ENCODE data around the gene GNG14. TPM values are rescaled to one million over a fixed set of nuclear protein-coding genes. Genes with fewer than 3 reads are reported as not detected.
"Not testable (repeated sequence)": the region's sequence is repeated elsewhere in the genome, so short reads cannot be mapped to it uniquely, and the experiment has no call there.

GNG14 gene
- total and polyA plus RNA-seq, 11 donors: not detected

DNA sequence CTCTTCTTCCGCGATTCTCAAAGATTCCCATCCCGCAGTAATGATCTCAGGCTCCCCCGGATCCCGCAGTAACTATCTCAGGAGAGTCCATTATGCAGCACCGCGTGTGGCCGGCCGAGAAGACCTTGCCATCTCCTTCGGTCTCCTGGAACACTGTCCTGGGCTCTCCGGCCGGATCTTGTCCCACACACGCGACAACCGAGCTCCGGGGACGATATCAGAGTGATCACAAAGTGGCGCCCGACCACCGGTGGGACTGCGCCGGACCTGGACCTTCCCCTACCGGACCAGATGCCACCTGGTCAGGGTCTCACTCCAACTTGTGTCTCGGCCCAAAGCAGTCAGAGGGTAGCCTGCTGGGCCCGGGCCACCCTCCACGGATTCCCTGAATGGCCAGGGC lies 45.3 kb upstream of the GNG14 start:
- H3K4me3 ChIP-seq: no peak overlapping the region
- no peaks in the 10 kb centered on the region for H3K27me3 ChIP-seq
- TF ChIP-seq CTCF (IDR thresholded peaks at IDR 0.05): no peak
- TF ChIP-seq POLR2A (IDR thresholded peaks at IDR 0.05): no peak
- intact Hi-C loops (cut with DNase I): no loop called here
- peaks cover 0 to 15% (median 7%) of the 10 kb centered on the region in 12 donors for H3K4me1 ChIP-seq
- WGBS, 4 donors: 89 to 94% (median 93%) methylated on average over 26 of the region's 26 CpGs
- ATAC-seq (no peak), DNase-seq (no peak)
- H3K27ac ChIP-seq: no peak overlapping the region
- peaks cover 0 to 6% (median 0%) of the 10 kb centered on the region in 9 donors for H3K36me3 ChIP-seq
- no peaks in the 10 kb centered on the region for H3K9me3 ChIP-seq

DNA sequence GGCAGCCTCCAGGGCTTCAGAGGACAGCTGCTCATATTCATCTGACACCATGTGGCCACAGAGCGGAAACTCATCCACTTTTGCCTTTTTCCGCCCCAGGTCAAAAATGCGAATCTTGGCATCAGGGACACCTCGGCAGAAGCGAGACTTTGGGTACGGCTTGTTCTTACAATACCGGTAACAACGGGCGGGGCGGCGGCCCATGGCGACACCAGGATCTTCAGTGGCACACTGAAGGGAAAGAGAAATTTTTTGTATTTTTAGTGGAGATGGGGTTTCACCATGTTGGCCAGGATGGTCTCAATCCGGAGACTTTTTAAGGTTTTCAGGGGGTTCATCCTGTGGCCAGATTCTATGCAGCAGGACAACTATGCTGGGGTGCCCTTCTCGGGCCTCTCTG lies 44.1 kb upstream of the GNG14 start:
- peaks cover 3 to 27% (median 16%) of the 10 kb centered on the region in 12 donors for H3K4me1 ChIP-seq
- H3K9me3 ChIP-seq; H3K27ac ChIP-seq; H3K27me3 ChIP-seq; intact Hi-C loops (cut with DNase I); H3K36me3 ChIP-seq; H3K4me3 ChIP-seq; ATAC-seq; DNase-seq: not testable (repeated sequence)
- WGBS, 4 donors: 95 to 97% (median 96%) methylated on average over 14 of the region's 14 CpGs

DNA sequence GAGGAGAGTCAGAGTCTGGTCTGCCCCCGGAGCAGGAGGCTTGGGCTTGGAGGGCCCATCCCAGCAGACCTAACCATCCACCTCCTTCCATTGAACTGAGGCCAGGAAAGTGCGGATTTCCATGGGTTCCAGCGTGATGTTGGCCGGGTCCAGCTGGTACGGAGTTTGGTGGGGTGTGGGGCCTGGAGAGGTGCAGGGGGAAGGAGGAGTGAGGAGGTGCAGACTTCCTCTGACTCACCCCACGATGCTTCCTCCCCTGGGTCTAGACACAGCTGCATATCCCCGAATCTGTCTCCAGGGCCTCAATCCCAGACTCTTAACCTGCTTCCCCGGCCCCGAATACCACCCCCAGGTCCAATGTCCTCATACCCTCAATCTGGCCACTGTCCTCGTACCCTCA lies 41.2 kb upstream of the GNG14 start:
- no peak for DNase-seq
- TF ChIP-seq CTCF (IDR thresholded peaks at IDR 0.05): no peak
- no peak for TF ChIP-seq POLR2A (IDR thresholded peaks at IDR 0.05)
- peaks cover 0 to 15% (median 0%) of the 10 kb centered on the region in 9 donors for H3K36me3 ChIP-seq
- H3K27me3 ChIP-seq: no peaks in the 10 kb centered on the region
- intact Hi-C loops (cut with DNase I): no loop called here
- H3K4me1 ChIP-seq: peaks cover 3 to 18% (median 10%) of the 10 kb centered on the region in 12 donors
- no peaks in the 10 kb centered on the region for H3K9me3 ChIP-seq
- WGBS, 4 donors: 77 to 90% (median 84%) methylated on average over 10 of the region's 10 CpGs
- no peak overlapping the region for H3K4me3 ChIP-seq
- ATAC-seq: no peak
- no peak overlapping the region for H3K27ac ChIP-seq

- WGBS, 4 donors: 82 to 87% (median 86%) methylated on average over 8 of the region's 8 CpGs
- H3K4me3 ChIP-seq: no peak overlapping the region
Observed at GRCh38 chr19:12647047-12647446, 40.8 kb upstream of the GNG14 start.

More at GRCh38 chr19:12647047-12647446, 40.8 kb upstream of the GNG14 start:
- DNase-seq (no peak), ATAC-seq (no peak)
- H3K4me1 ChIP-seq: peaks cover 3 to 18% (median 10%) of the 10 kb centered on the region in 12 donors
- no peak overlapping the region for H3K27ac ChIP-seq
- H3K27me3 ChIP-seq: no peaks in the 10 kb centered on the region
- H3K9me3 ChIP-seq: no peaks in the 10 kb centered on the region
- H3K36me3 ChIP-seq: peaks cover 0 to 20% (median 0%) of the 10 kb centered on the region in 9 donors
- TF ChIP-seq CTCF (IDR thresholded peaks at IDR 0.05) (no peak), POLR2A (IDR thresholded peaks at IDR 0.05) (no peak)
- intact Hi-C loops (cut with DNase I): no loop called here
